H1 (cell line): ENCODE data around the gene METTL18. TPM values are rescaled to one million over a fixed set of nuclear protein-coding genes. Genes with fewer than 3 reads are reported as not detected.

Experiments
- CTCF ChIA-PET: fragments of 300-600 bp; sonication (Branson Sonifier 250); formaldehyde crosslinking; loops from one replicate; lab custom pipeline; 2021; ENCODE audit not compliant: partially characterized antibody; lab: Charles Lee
- POLR2A ChIA-PET: fragments of 300-600 bp; sonication (Branson Sonifier 250); formaldehyde crosslinking; loops from one replicate; lab custom pipeline; 2021; ENCODE audit warnings: inconsistent platforms; ENCODE audit not compliant: partially characterized antibody; lab: Charles Lee
- DNase-seq, 2 experiments: peaks; one replicate each; pipeline versions ENCODE4 v3.0.0 to v3.0.0-alpha.2; 2010 to 2022; ENCODE audit warnings: low spot score in 2 of 2, low read depth in 1 of 2, mixed read lengths in 1 of 2
- FAIRE-seq: peaks from 2 replicates; lab custom pipeline; 2011; peaks lifted over from hg19 to GRCh38; lab: Jason Lieb, UNC
- H2AFZ ChIP-seq: 2 replicates; pipeline ENCODE4 v1.8.1; 2012; ENCODE audit warnings: low read length, inconsistent platforms
- H2AK5ac ChIP-seq: 2 replicates; pipeline ENCODE4 v1.6.1; 2013; ENCODE audit warnings: low read depth, low read length
- H2BK120ac ChIP-seq: replicated peaks from 2 replicates; pipeline ENCODE3; 2013; ENCODE audit warnings: low read depth, low read length, inconsistent platforms
- H2BK12ac ChIP-seq: 2 replicates; pipeline ENCODE4 v1.6.1; 2013; ENCODE audit warnings: low read depth, low read length
- H2BK15ac ChIP-seq: 2 replicates; pipeline ENCODE4 v1.6.1; 2013; ENCODE audit warnings: low read length
- H2BK20ac ChIP-seq: 2 replicates; pipeline ENCODE4 v1.6.1; 2013; ENCODE audit warnings: low read length
- H2BK5ac ChIP-seq: 2 replicates; pipeline ENCODE4 v1.6.1; 2013; ENCODE audit warnings: low read depth, low read length
- H3K14ac ChIP-seq: 2 replicates; pipeline ENCODE4 v1.6.1; 2013; ENCODE audit warnings: inconsistent platforms; ENCODE audit not compliant: insufficient read length
- H3K18ac ChIP-seq: 2 replicates; pipeline ENCODE4 v1.6.1; 2013; ENCODE audit warnings: low read length; ENCODE audit errors: extremely low read depth
- H3K23ac ChIP-seq: 2 replicates; pipeline ENCODE4 v1.6.1; 2013; ENCODE audit warnings: inconsistent platforms; ENCODE audit not compliant: insufficient read length
- H3K23me2 ChIP-seq: 2 replicates; pipeline ENCODE4 v1.6.1; 2013; ENCODE audit warnings: low read depth, low read length
- H3K27ac ChIP-seq: 2 replicates; pipeline ENCODE4 v1.6.1; 2011; ENCODE audit warnings: low read depth, low read length, inconsistent platforms
- H3K27me3 ChIP-seq, 4 experiments: replicated peaks in 1 of 4; 1 replicate in 1 of 4; 2 replicates in 3 of 4; pipeline versions ENCODE4 v1.6.1 to v1.8.1; 2011 to 2013; ENCODE audit warnings: low read length in 3 of 4, mild to moderate bottlenecking in 3 of 4, inconsistent platforms in 2 of 4, mixed read lengths in 2 of 4, moderate library complexity in 1 of 4; ENCODE audit not compliant: control insufficient read depth in 3 of 4, insufficient read depth in 3 of 4; ENCODE audit errors: extremely low read depth in 1 of 4
- H3K36me3 ChIP-seq, 4 experiments: 2 replicates each; pipeline versions ENCODE4 v1.6.1 to v1.8.1; 2011 to 2013; ENCODE audit warnings: mild to moderate bottlenecking in 4 of 4, low read length in 3 of 4, moderate library complexity in 2 of 4, control low read depth in 1 of 4, inconsistent platforms in 1 of 4; ENCODE audit not compliant: insufficient read depth in 4 of 4, control insufficient read depth in 2 of 4
- H3K4ac ChIP-seq: replicated peaks from 2 replicates; pipeline ENCODE3; 2013; ENCODE audit warnings: low read length, low read depth, mixed read lengths, inconsistent platforms; ENCODE audit not compliant: insufficient read length
- H3K4me1 ChIP-seq, 4 experiments: replicated peaks in 1 of 4; 1 replicate in 1 of 4; 2 replicates in 3 of 4; pipeline versions ENCODE4 v1.6.1 to v1.8.1; 2011 to 2013; ENCODE audit warnings: low read length in 3 of 4, inconsistent platforms in 2 of 4, mixed read lengths in 1 of 4; ENCODE audit not compliant: insufficient read depth in 4 of 4, control insufficient read depth in 3 of 4
- H3K4me2 ChIP-seq, 2 experiments: 2 replicates each; pipeline versions ENCODE4 v1.6.1 to v1.8.1; 2011 to 2013; ENCODE audit warnings: low read depth in 2 of 2, low read length in 2 of 2, control low read depth in 1 of 2, inconsistent platforms in 1 of 2, mild to moderate bottlenecking in 1 of 2; ENCODE audit not compliant: insufficient read depth in 1 of 2
- H3K4me3 ChIP-seq, 4 experiments: fragments of 200-600, 300-600 bp in 1 of 4; sonication (generic), shearing (Covaris generic), sonication (Bioruptor Twin) in 1 of 4; 2 replicates each; pipeline versions ENCODE4 v1.5.1 to v1.8.1; 2011 to 2016; ENCODE audit warnings: low read length in 4 of 4, low read depth in 3 of 4, control low read depth in 2 of 4, inconsistent platforms in 2 of 4, mild to moderate bottlenecking in 2 of 4, mixed read lengths in 1 of 4, moderate library complexity in 1 of 4; ENCODE audit not compliant: insufficient read depth in 2 of 4; ENCODE audit errors: extremely low read depth in 1 of 4
- H3K56ac ChIP-seq: replicated peaks from 2 replicates; pipeline ENCODE3; 2013; ENCODE audit warnings: low read depth, mild to moderate bottlenecking, mixed read lengths, low read length, inconsistent platforms; ENCODE audit not compliant: insufficient read length
- H3K79me1 ChIP-seq: 2 replicates; pipeline ENCODE4 v1.6.1; 2013; ENCODE audit warnings: low read depth, low read length, control low read depth
- H3K79me2 ChIP-seq, 2 experiments: 2 replicates each; pipeline versions ENCODE4 v1.6.1 to v1.8.1; 2012 to 2013; ENCODE audit warnings: low read length in 2 of 2, mild to moderate bottlenecking in 2 of 2, inconsistent platforms in 1 of 2; ENCODE audit not compliant: insufficient read depth in 2 of 2, control insufficient read depth in 1 of 2
- H3K9ac ChIP-seq, 4 experiments: replicated peaks in 1 of 4; 1 replicate in 1 of 4; 2 replicates in 3 of 4; pipeline versions ENCODE4 v1.6.1 to v1.8.1; 2011 to 2013; ENCODE audit warnings: low read depth in 3 of 4, low read length in 3 of 4, control low read depth in 2 of 4, mild to moderate bottlenecking in 2 of 4, moderate library complexity in 2 of 4, inconsistent platforms in 1 of 4; ENCODE audit errors: extremely low read depth in 1 of 4
- H3K9me3 ChIP-seq, 2 experiments: 2 replicates each; pipeline versions ENCODE4 v1.6.1 to v1.8.1; 2012 to 2013; ENCODE audit warnings: mild to moderate bottlenecking in 2 of 2, moderate library complexity in 2 of 2, control low read depth in 1 of 2, inconsistent platforms in 1 of 2, low read depth in 1 of 2, low read length in 1 of 2, mixed read lengths in 1 of 2; ENCODE audit not compliant: insufficient read depth in 2 of 2
- H4K20me1 ChIP-seq, 2 experiments: replicated peaks in 1 of 2; 2 replicates each; pipeline versions ENCODE3 to v1.8.1; 2011 to 2013; ENCODE audit warnings: inconsistent platforms in 2 of 2, low read length in 2 of 2, mild to moderate bottlenecking in 1 of 2; ENCODE audit not compliant: insufficient read depth in 2 of 2, control insufficient read depth in 1 of 2
- H4K5ac ChIP-seq: 2 replicates; pipeline ENCODE4 v1.6.1; 2013; ENCODE audit warnings: low read length, low read depth, mixed read lengths, inconsistent platforms; ENCODE audit not compliant: insufficient read length
- H4K8ac ChIP-seq: 2 replicates; pipeline ENCODE4 v1.8.0; 2013; ENCODE audit warnings: mild to moderate bottlenecking, moderate library complexity, low read length, inconsistent platforms; ENCODE audit not compliant: insufficient read depth; ENCODE audit errors: extremely low read depth
- H4K91ac ChIP-seq: replicated peaks from 2 replicates; pipeline ENCODE3; 2013; ENCODE audit warnings: low read length, mixed read lengths, inconsistent platforms; ENCODE audit not compliant: insufficient read length
- BRCA1 ChIP-seq: IDR thresholded peaks from 2 replicates; pipeline ENCODE4 v1.6.1; 2012; ENCODE audit warnings: low read depth, low read length, improper control_type of control experiment
- CBX8 ChIP-seq: fragments of 300-800, 300-1000 bp; sonication (generic); IDR thresholded peaks from 2 replicates; pipeline ENCODE4 v1.7.1; 2016; ENCODE audit warnings: low read depth, low read length, borderline replicate concordance
- CHD2 ChIP-seq: IDR thresholded peaks from 2 replicates; pipeline ENCODE4 v1.6.1; 2012; ENCODE audit warnings: low read length, improper control_type of control experiment
- SIN3A ChIP-seq, 2 experiments: IDR thresholded peaks in 1 of 2; conservative IDR thresholded peaks in 1 of 2; 2 replicates each; pipeline ENCODE4 v1.6.1; 2011 to 2012; ENCODE audit warnings: low read length in 2 of 2, improper control_type of control experiment in 1 of 2, low read depth in 1 of 2, mild to moderate bottlenecking in 1 of 2
- SIX5 ChIP-seq: IDR thresholded peaks from 2 replicates; pipeline ENCODE4 v1.6.1; 2011; ENCODE audit warnings: mild to moderate bottlenecking, low read depth, low read length
- SP1 ChIP-seq: IDR thresholded peaks from 2 replicates; pipeline ENCODE4 v1.6.1; 2011; ENCODE audit warnings: low read depth, low read length
- SP2 ChIP-seq: IDR thresholded peaks from 2 replicates; pipeline ENCODE4 v1.6.1; 2012; ENCODE audit warnings: mild to moderate bottlenecking, low read length, inconsistent platforms
- TBP ChIP-seq: IDR thresholded peaks from 2 replicates; pipeline ENCODE4 v1.6.1; 2011; ENCODE audit warnings: low read depth, low read length, improper control_type of control experiment
- WGBS, 2 experiments: shearing (Covaris generic) in 1 of 2; methylation state at CpG; one replicate each; pipeline versions ENCODE4 v1.1.6 to v1.1.7; 2013 to 2015; ENCODE audit warnings: low lambda C conversion rate in 2 of 2, mixed read lengths in 2 of 2, inconsistent platforms in 1 of 2, low coverage in 1 of 2, missing lambda C conversion rate in 1 of 2; ENCODE audit not compliant: insufficient replicate concordance in 2 of 2, insufficient coverage in 1 of 2, insufficient read length in 1 of 2; ENCODE audit errors: extremely low coverage in 1 of 2, missing lambda C conversion rate in 1 of 2; 5-methylcytosine and 5-hydroxymethylcytosine counted together
- polyA plus RNA-seq, 7 experiments: library from polyadenylated mRNA; depleted of rRNA in 3 of 7; stranded (reverse) in 5 of 7; unstranded in 2 of 7; fragments of >200 nt in 5 of 7; fragments of 200-250 nt in 2 of 7; gene quantifications; 1 replicate in 5 of 7; 2 replicates in 1 of 7; 4 replicates in 1 of 7; pipeline versions ENCODE4 v1.2.1 to v1.2.3, GENCODE V29; 2011 to 2013; ENCODE audit warnings: missing spikeins in 2 of 7, mixed read lengths in 2 of 7
- total RNA-seq: library from RNA; stranded (reverse); fragmentation: NEBNext Ultra II Directional; extraction: Animal tissue kit (Norgen Biotek cat#: 25700); gene quantifications from 2 replicates; pipeline ENCODE4 v1.2.1, GENCODE V29; 2021
- TF ChIP-seq, protein P1 (sequence below): IDR thresholded peaks from 2 replicates; pipeline ENCODE4 v1.6.1; 2012; ENCODE audit warnings: inconsistent platforms

Gene METTL18
- total and polyA plus RNA-seq, 2 of the 8 experiments (the other 6 are each of a cell fraction or from before 2014, with no cell fraction given): 1.4 to 7.6 TPM

GRCh38 chr1:169786974-169787373 lies 7.7 kb downstream of the METTL18 start:
- FAIRE-seq (no peak), DNase-seq (no peak)
- H3K4ac ChIP-seq: no peak overlapping the region
- H3K23ac ChIP-seq: no peak overlapping the region
- H3K56ac ChIP-seq: no peak overlapping the region
- H3K14ac ChIP-seq: no peak overlapping the region
- no peaks in the 10 kb centered on the region for H3K79me1 ChIP-seq
- H2AK5ac ChIP-seq: no peak overlapping the region
- H3K9ac ChIP-seq: no peak overlapping the region
- 0 out of 8 replicates have a peak, but pooled peaks cover 0 to 3% (median 0%) of the 10 kb centered on the region in 4 experiments for H3K36me3 ChIP-seq
- H2AFZ ChIP-seq: no peak overlapping the region
- no peak overlapping the region for H3K4me2 ChIP-seq
- no peak overlapping the region for H4K91ac ChIP-seq
- H3K27me3 ChIP-seq: no peaks in the 10 kb centered on the region
- H3K9me3 ChIP-seq: peaks cover 4 to 6% of the 10 kb centered on the region in 2 experiments; a peak in 3 of 4 replicates
- POLR2A ChIA-PET: interaction anchor here (2.0 kb wide), 1 partner anchor 8 kb away, joined by 11 read pairs; the partner anchor contains the start of gene METTL18
- no peak overlapping the region for H3K27ac ChIP-seq
- no peak overlapping the region for H4K8ac ChIP-seq
- H4K5ac ChIP-seq: no peak overlapping the region
- H3K4me1 ChIP-seq: peaks cover 0 to 5% (median 0%) of the 10 kb centered on the region in 4 experiments; a peak in 1 of 7 replicates
- no peak overlapping the region for H2BK12ac ChIP-seq
- no peak overlapping the region for H2BK120ac ChIP-seq
- 79% methylated on average over 3 of the region's 3 CpGs; no CpG with 5 or more reads in 1 of the 2 experiments for WGBS, 2 experiments
- H4K20me1 ChIP-seq: no peaks in the 10 kb centered on the region
- H2BK5ac ChIP-seq: no peak overlapping the region
- TF ChIP-seq SP2 (no peak), CBX8 (no peak), SP1 (no peak), SIN3A (conservative IDR thresholded peaks at IDR 0.05 in 1 of 2, IDR thresholded peaks at IDR 0.05 in 1 of 2; ENCODE audit: low read depth in 1 of 2, low read length in 2 of 2) (no peak), BRCA1 (no peak), TBP (no peak), CHD2 (no peak), SIX5 (no peak)
- TF ChIP-seq, protein P1, sequence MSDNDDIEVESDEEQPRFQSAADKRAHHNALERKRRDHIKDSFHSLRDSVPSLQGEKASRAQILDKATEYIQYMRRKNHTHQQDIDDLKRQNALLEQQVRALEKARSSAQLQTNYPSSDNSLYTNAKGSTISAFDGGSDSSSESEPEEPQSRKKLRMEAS: no peak
- TF ChIP-seq, all 59 proteins: peak for 0
- Histone ChIP-seq H3K79me2 (no peaks in the 10 kb centered on the region), H2BK15ac (0 out of 2 replicates have a peak overlapping the region, but pooled peaks have one; percentile 5), H3K23me2 (no peaks in the 10 kb centered on the region), H3K4me3 (no peak overlapping the region), H3K18ac (no peak overlapping the region), H2BK20ac (no peak overlapping the region)
- CTCF ChIA-PET: interaction anchor here (0.8 to 1.3 kb wide), 2 partner anchors 11 to 186 kb away, joined by 3 to 4 read pairs; no protein-coding TSS in a partner anchor
